Upper lobe of left lung (tissue), 4 donors: ENCODE data around the gene PARP9.

Experiments used
- POLR2A ChIP-seq, 4 donors: fragments of 450-650 bp; IDR thresholded peaks; one replicate each; pipeline ENCODE4 v1.5.1; 2016 to 2017; ENCODE audit warnings: antibody characterized with exemption in 4 of 4, mild to moderate bottlenecking in 2 of 4
- POLR2AphosphoS5 ChIP-seq, 2 donors: sonication (generic); formaldehyde crosslinking; IDR thresholded peaks; one replicate each; pipeline ENCODE4 v1.5.1; 2017; ENCODE audit warnings: antibody characterized with exemption in 2 of 2
- TF ChIP-seq, protein P1 (sequence below), 6 experiments: fragments of 450-650 bp in 4 of 6; fragments of 200-600 bp in 2 of 6; sonication (generic) in 2 of 6; IDR thresholded peaks; one replicate each; pipeline ENCODE4 v1.5.1; 2016 to 2019; ENCODE audit warnings: antibody characterized with exemption in 6 of 6

DNA sequence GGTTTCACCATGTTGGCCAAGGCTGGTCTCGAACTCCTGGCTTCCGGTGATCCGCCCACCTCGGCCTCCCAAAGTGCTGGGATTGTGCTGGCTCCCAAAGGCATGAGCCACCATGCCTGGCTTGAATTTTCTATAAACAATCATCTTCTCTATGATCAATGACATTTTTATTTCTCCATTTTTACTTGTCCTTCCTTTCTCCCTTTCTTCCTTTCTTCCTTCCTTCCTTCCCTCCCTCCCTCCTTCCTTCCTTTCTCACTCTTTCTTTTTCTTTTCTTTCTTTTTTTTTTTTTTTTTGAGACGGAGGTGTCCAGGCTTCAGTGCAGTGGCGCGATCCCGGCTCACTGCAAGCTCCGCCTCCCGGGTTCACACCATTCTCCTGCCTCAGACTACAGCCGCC lies 40.8 kb downstream of the PARP9 start:
- TF ChIP-seq, protein P1, sequence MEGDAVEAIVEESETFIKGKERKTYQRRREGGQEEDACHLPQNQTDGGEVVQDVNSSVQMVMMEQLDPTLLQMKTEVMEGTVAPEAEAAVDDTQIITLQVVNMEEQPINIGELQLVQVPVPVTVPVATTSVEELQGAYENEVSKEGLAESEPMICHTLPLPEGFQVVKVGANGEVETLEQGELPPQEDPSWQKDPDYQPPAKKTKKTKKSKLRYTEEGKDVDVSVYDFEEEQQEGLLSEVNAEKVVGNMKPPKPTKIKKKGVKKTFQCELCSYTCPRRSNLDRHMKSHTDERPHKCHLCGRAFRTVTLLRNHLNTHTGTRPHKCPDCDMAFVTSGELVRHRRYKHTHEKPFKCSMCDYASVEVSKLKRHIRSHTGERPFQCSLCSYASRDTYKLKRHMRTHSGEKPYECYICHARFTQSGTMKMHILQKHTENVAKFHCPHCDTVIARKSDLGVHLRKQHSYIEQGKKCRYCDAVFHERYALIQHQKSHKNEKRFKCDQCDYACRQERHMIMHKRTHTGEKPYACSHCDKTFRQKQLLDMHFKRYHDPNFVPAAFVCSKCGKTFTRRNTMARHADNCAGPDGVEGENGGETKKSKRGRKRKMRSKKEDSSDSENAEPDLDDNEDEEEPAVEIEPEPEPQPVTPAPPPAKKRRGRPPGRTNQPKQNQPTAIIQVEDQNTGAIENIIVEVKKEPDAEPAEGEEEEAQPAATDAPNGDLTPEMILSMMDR (IDR thresholded peaks at IDR 0.05) = no peak
- no peak for TF ChIP-seq POLR2AphosphoS5 (IDR thresholded peaks at IDR 0.05)
- no peak for TF ChIP-seq POLR2A (IDR thresholded peaks at IDR 0.05)
